Skeletal muscle tissue (tissue), 4 donors: ENCODE data around the gene DGKI. TPM values are rescaled to one million over a fixed set of nuclear protein-coding genes. Genes with fewer than 3 reads are reported as not detected.

Source experiments
- H3K27ac ChIP-seq: one replicate; pipeline ENCODE4 v1.7.0; 2013; ENCODE audit warnings: mild to moderate bottlenecking, low read depth, low read length, inconsistent platforms
- H3K27me3 ChIP-seq, 3 donors: one replicate each; pipeline ENCODE4 v1.7.0; 2013; ENCODE audit warnings: low read length in 3 of 3; ENCODE audit not compliant: control insufficient read depth in 3 of 3, insufficient read depth in 3 of 3
- H3K36me3 ChIP-seq, 3 donors: one replicate each; pipeline ENCODE4 v1.7.0; 2013; ENCODE audit warnings: low read length in 3 of 3; ENCODE audit not compliant: control insufficient read depth in 3 of 3, insufficient read depth in 3 of 3
- H3K4me1 ChIP-seq, 3 donors: one replicate each; pipeline ENCODE4 v1.7.0; 2013; ENCODE audit warnings: low read length in 3 of 3, mild to moderate bottlenecking in 3 of 3; ENCODE audit not compliant: control insufficient read depth in 3 of 3, insufficient read depth in 3 of 3
- H3K4me3 ChIP-seq, 3 donors: one replicate each; pipeline ENCODE4 v1.7.0; 2013; ENCODE audit warnings: low read length in 3 of 3
- H3K9ac ChIP-seq, 3 donors: one replicate each; pipeline ENCODE4 v1.7.0; 2013; ENCODE audit warnings: low read length in 3 of 3, mild to moderate bottlenecking in 3 of 3, moderate library complexity in 2 of 3, low read depth in 1 of 3
- H3K9me3 ChIP-seq, 3 donors: one replicate each; pipeline ENCODE4 v1.7.0; 2013; ENCODE audit warnings: low read length in 3 of 3; ENCODE audit not compliant: control insufficient read depth in 3 of 3
- total RNA-seq: library from RNA; depleted of rRNA; stranded (reverse); fragments of >200 nt; gene quantifications from one replicate; pipeline ENCODE4 v1.2.3, GENCODE V29; 2014
- donor health status: Osteomylitis.

Gene DGKI
- total RNA-seq, 1 donor from 2014 or later = 1.0 TPM

DNA sequence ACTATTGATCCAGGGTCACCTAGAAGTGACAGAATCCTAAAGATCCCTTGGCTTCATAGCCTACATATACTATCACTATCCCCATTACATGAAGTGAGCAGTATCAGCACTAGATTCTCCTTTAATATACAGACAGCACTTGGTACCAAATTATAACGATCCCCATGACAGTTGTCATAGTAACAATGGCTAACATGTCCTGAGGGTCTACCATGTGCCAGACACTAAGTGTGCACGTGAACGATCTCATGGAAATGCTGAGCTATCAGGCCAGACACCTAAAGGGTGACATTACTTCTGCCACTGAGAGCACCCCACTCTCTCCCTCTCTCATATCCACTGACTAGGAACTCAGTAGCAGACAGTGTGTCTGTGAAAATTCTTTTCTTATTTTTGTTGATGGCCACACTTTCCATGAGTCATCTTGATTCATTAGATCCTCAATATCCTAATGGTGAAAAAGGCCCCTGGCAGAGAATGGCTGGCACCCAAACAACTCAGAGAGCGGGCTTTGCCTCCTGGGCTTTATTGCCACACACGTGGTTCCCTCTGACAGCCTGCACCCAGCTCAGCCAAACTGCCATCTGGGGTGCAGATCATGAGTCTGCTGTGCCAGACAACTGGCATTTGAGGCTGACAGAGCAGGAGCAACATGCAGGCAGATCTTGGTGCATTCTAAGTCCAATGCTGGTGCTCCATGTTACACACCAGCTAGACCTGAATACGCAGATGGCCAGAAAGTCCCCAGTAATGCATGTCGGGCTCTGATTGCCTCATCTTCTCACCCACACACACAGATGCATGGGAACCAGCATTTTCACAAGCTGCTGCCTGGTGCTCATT, 176.3 kb downstream of the DGKI start:
- Histone ChIP-seq H3K36me3 (no peaks in the 10 kb centered on the region), H3K9ac (no peak overlapping the region), H3K27me3 (peaks cover 2 to 5% (median 4%) of the 10 kb centered on the region in 3 donors), H3K4me1 (no peaks in the 10 kb centered on the region), H3K9me3 (no peaks in the 10 kb centered on the region), H3K27ac (no peak overlapping the region), H3K4me3 (no peak overlapping the region)

DNA sequence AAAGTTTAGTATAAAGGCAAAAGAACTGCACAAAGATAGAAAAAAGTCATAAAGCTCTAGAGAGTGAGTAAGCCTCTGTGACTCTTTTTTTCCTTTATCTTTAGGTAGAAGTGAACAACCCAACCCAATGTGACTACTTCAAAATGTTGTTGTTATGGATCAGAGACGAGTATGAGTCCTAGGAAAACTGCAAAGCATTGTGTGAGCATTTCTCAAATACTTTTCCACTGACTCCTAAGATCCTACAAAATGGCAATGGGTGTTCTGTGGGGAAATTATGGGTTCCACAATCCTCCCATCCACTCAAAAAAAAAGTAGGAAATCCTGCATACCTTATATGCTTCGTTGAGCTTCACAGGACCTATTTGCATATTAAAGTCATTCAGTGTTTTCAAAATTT, 177.1 kb downstream of the DGKI start:
- no peaks in the 10 kb centered on the region for H3K36me3 ChIP-seq
- no peaks in the 10 kb centered on the region for H3K9me3 ChIP-seq
- no peaks in the 10 kb centered on the region for H3K4me1 ChIP-seq
- peaks cover 2 to 4% (median 3%) of the 10 kb centered on the region in 3 donors for H3K27me3 ChIP-seq
- H3K4me3 ChIP-seq = no peak overlapping the region
- no peak overlapping the region for H3K27ac ChIP-seq
- H3K9ac ChIP-seq = no peak overlapping the region

DNA sequence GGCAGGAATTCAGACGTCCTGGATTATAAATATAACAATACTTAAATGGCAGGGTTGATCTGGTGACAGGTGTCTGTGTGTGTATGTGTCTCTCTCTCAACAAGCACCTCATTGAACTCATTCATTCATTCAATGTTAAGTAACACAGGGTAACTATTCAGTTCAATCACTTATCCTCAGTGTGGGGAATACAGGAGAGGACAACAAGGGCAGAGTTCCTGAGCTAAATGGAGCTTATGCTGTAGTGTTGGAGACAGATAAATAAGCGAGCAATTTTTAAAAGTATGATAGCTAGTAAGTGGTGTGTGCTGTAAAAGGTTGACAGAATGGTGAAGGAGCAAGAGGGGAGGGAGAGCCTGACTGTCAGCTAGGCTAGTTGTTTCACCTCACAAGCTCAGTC, 178.4 kb downstream of the DGKI start:
- H3K36me3 ChIP-seq = no peaks in the 10 kb centered on the region
- no peaks in the 10 kb centered on the region for H3K9me3 ChIP-seq
- no peak overlapping the region for H3K9ac ChIP-seq
- H3K4me3 ChIP-seq = no peak overlapping the region
- H3K27me3 ChIP-seq = peaks cover under 1 to 3% (median 2%) of the 10 kb centered on the region in 3 donors
- no peaks in the 10 kb centered on the region for H3K4me1 ChIP-seq
- H3K27ac ChIP-seq = no peak overlapping the region

DNA sequence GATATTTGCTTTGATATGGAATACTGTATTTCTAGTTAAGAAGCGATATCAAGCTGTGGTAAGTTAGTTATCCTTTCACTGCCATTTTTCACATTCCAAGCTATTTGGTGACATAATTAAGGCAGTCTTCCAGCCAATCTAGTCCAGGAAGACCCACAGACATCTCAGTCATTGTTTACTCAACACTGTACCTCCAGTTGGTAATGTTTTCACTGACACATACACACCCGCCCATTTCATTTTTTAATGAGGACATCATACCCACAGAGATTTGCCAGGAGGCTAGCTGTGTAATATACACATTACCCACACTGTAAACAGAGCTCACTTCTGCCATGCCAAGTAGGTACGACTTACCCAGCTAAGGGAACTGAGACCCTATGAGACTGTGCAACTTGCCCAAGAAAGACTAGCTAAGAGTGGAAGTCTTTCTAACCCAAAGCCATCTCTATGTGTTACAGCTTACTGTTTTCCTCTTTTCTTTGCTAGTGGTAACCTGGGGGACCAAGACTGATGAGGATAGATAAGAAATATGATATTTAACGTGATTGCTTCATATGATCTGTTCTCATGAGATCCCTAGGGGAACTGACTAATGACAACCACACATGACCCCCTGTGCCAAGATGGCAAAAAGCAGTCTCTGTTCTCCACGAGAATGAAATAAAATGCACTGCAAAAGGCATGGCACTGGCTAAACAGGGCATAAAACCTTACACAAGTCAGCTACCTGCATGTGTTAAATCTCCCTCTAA, 179.0 kb downstream of the DGKI start:
- no peak overlapping the region for H3K9ac ChIP-seq
- H3K36me3 ChIP-seq = no peaks in the 10 kb centered on the region
- H3K4me1 ChIP-seq = no peaks in the 10 kb centered on the region

DNA sequence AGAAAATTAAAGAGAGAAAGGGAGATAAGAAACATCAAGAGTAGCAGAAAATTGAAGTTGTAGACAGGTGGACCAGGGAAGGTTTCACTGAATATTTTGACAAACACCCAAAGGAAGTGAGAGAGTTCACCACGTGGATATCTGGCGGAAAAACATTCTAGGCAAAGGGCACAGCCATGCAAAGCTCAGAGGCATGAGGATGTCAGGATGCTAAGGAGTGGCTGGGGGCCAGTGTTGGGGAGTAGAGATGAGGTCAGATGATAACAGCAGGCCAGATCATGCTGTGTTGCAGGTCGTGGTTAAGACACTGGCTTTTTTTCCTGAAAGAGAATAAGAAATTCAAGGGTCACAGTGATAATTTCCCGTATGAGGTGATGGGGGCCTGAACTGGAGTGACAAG, 181.9 kb downstream of the DGKI start:
- Histone ChIP-seq H3K4me3 (no peak overlapping the region), H3K36me3 (no peaks in the 10 kb centered on the region), H3K27ac (no peak overlapping the region), H3K9ac (no peak overlapping the region), H3K9me3 (no peaks in the 10 kb centered on the region), H3K4me1 (no peaks in the 10 kb centered on the region), H3K27me3 (no peaks in the 10 kb centered on the region)

More for the DNA sequence above, 179.0 kb downstream of the DGKI start:
- Histone ChIP-seq H3K4me3 (no peak overlapping the region), H3K27ac (no peak overlapping the region), H3K9me3 (no peaks in the 10 kb centered on the region), H3K27me3 (peaks cover 0 to 3% (median 2%) of the 10 kb centered on the region in 3 donors)

DNA sequence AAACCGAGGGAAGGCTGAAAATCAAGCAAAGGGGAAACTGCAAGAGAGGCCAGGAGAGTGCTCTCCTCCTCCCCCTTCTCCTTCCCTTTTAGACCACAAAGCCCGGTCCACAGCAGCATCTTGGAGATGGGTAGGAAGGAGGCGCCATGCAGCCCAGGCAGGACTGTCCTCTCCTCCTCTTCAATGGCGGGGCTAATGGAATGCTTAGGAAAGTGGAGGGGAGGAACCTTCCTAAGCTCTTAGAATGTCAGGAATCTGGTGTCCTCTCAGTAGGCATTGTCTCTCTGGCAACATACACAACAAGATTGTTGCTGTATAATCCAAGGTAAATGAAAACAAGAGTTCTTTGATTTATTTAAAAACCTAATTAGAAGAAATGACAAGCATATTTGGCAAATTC, 185.1 kb downstream of the DGKI start:
- no peak overlapping the region for H3K4me3 ChIP-seq
- H3K4me1 ChIP-seq = peaks cover 0 to 4% (median 3%) of the 10 kb centered on the region in 3 donors
- no peak overlapping the region for H3K9ac ChIP-seq
- no peaks in the 10 kb centered on the region for H3K9me3 ChIP-seq
- H3K27ac ChIP-seq = no peak overlapping the region
- H3K36me3 ChIP-seq = no peaks in the 10 kb centered on the region
- no peaks in the 10 kb centered on the region for H3K27me3 ChIP-seq

DNA sequence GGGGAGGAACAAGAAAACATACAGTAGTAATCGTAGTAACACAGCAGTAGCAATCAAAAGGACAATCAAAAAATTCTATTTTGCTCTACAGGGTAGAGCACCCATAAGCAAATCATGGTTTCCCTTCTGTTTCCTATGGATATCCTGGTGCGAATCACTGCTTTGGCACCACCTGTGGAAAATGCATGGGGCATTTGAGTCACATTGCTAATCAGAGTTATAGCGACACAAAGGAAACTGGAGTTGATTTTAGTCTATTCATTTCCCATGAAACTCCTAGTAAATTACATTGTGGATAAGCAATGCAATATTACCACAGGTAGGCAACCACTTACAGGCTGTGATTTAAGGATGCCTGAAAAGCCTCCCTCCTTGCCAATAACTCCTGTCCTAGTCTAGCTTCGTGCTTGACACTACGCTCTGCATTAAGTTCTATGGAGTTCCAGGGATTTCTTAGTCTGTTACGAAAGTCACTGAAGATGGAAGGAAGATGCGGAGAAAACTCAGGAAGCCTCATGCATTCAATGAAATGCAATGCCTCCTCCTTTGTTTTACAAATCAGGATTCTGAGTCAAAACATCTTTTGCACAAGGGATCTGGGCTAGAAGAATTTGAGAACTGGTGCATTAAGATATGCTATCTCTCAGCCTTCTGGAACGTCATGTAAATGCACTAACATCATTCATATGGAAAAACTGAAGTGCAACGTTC, 188.4 kb downstream of the DGKI start:
- Histone ChIP-seq H3K27me3 (no peaks in the 10 kb centered on the region), H3K36me3 (no peaks in the 10 kb centered on the region), H3K4me3 (no peak overlapping the region), H3K4me1 (peaks cover 0 to 4% (median 3%) of the 10 kb centered on the region in 3 donors), H3K27ac (no peak overlapping the region), H3K9me3 (no peaks in the 10 kb centered on the region), H3K9ac (no peak overlapping the region)

DNA sequence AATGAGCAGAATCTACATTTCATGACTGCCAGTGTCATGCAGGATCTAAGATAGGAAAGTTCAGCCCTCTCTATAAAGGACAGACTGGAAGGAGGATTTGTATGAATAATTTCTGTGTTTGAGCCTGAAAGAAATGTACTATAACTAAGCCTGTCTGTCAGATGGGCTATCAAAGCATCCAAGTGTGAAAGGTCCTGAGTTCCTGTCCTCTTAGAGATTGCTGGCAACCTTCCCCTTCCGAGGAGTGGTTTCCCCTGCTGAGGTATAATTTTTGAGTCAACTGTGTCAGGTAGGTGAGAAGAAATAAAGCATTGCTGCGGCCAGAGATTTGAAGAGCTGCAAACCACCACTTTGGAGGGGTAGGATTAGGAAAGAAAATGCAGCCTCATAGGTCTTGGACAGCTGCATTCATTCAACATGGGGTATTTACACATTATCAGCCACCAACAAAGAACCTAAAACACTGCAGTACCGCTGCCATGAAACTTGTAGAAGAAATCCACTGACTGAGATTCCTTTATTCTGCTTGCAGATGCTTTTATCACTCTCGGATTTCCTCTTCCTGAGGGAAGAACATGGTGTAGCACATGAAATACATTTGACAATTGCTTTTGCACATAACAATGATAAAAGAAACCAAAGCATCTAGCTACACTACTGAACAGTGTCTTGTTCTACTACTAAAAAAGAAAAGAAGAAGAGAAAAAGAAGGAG, 189.1 kb downstream of the DGKI start:
- Histone ChIP-seq H3K27me3 (no peaks in the 10 kb centered on the region), H3K9ac (no peak overlapping the region), H3K36me3 (no peaks in the 10 kb centered on the region), H3K4me3 (no peak overlapping the region), H3K9me3 (no peaks in the 10 kb centered on the region), H3K27ac (no peak overlapping the region), H3K4me1 (peaks cover 0 to 4% (median 3%) of the 10 kb centered on the region in 3 donors)

DNA sequence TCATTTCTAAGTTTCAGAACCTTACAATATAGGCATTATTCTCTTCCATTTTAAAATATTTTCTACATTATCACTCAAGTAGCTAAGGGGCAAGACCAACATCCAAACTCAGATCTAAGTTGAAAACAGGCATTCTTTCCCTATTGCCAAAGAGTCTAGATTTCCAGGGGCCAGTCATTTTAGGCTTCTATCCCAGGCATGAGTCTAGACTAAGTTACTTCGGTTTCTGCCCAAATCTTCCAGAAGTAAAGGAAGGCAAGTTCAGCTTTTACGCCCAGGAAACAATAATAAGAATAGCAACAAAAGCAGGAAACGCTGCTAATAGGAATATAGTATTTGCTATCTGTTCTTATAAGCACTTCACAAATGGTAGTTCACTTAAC, 189.9 kb downstream of the DGKI start:
- Histone ChIP-seq H3K4me1 (peaks cover 0 to 4% (median 3%) of the 10 kb centered on the region in 3 donors), H3K9me3 (no peaks in the 10 kb centered on the region), H3K27ac (no peak overlapping the region), H3K4me3 (no peak overlapping the region), H3K36me3 (no peaks in the 10 kb centered on the region), H3K9ac (no peak overlapping the region), H3K27me3 (no peaks in the 10 kb centered on the region)
